ENCODE results near the gene MRAP. TPM values are rescaled to one million over a fixed set of nuclear protein-coding genes. Genes with fewer than 3 reads are reported as not detected.

Gene MRAP
- total RNA-seq, 1 donor from 2014 or later, result not detected

DNA sequence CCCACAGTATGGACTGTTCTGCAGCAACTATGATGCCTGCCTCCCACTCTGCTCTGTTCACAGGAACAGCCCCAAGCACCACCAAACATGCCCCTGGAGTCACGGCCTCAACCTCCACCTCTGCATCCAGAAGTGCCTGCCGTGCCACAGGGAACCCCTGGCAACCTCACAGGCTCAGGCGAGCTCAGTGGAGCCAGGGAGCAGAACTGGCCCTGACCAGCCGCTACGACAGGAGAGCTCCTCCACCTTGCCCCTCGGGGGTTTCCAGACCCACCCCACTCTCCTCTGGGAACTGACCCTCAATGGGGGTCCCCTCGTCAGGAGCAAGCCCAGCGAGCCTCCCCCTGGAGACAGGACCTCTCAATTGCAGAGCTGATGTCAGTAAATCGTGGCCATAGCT is 13.0 kb downstream of the MRAP start:
- Mint-ChIP-seq H3K27me3 (ENCODE audit: unreplicated experiment) (no peaks in the 10 kb centered on the region), H3K4me1 (ENCODE audit: unreplicated experiment) (peaks cover 14% of the 10 kb centered on the region), H3K36me3 (ENCODE audit: low read depth, unreplicated experiment) (peaks cover 7% of the 10 kb centered on the region), H3K4me3 (ENCODE audit: unreplicated experiment) (no peak overlapping the region), H3K27ac (ENCODE audit: unreplicated experiment) (no peak overlapping the region), H3K9me3 (ENCODE audit: unreplicated experiment) (no peaks in the 10 kb centered on the region)
- no peak for DNase-seq (ENCODE audit: low spot score)
- TF ChIP-seq, protein P1, sequence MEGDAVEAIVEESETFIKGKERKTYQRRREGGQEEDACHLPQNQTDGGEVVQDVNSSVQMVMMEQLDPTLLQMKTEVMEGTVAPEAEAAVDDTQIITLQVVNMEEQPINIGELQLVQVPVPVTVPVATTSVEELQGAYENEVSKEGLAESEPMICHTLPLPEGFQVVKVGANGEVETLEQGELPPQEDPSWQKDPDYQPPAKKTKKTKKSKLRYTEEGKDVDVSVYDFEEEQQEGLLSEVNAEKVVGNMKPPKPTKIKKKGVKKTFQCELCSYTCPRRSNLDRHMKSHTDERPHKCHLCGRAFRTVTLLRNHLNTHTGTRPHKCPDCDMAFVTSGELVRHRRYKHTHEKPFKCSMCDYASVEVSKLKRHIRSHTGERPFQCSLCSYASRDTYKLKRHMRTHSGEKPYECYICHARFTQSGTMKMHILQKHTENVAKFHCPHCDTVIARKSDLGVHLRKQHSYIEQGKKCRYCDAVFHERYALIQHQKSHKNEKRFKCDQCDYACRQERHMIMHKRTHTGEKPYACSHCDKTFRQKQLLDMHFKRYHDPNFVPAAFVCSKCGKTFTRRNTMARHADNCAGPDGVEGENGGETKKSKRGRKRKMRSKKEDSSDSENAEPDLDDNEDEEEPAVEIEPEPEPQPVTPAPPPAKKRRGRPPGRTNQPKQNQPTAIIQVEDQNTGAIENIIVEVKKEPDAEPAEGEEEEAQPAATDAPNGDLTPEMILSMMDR (IDR thresholded peaks at IDR 0.05; ENCODE audit: unreplicated experiment), result no peak

DNA sequence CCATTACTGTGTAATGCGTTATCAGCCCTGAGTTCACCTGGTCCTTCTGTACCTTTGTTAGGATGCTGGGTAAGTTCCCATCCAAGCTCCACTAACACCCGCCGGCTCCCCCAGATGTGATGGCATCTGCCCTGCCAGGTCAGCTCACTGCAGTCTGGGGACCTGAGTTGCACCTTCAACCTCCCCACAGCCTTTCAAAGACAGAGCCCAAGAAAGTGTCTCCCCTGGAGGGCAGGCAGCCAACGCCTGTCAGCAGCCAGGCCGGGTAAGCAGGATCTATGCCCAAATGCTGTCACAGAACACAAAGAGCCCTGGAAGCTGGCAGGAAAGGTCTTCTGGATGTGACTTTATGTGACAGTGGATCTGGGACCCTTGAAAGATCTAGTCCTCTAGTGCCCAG is 13.7 kb downstream of the MRAP start:
- Mint-ChIP-seq H3K27ac (ENCODE audit: unreplicated experiment) (no peak overlapping the region), H3K4me3 (ENCODE audit: unreplicated experiment) (no peak overlapping the region), H3K27me3 (ENCODE audit: unreplicated experiment) (no peaks in the 10 kb centered on the region), H3K4me1 (ENCODE audit: unreplicated experiment) (peaks cover 12% of the 10 kb centered on the region), H3K36me3 (ENCODE audit: low read depth, unreplicated experiment) (peaks cover 11% of the 10 kb centered on the region), H3K9me3 (ENCODE audit: unreplicated experiment) (no peaks in the 10 kb centered on the region)
- DNase-seq (ENCODE audit: low spot score), result no peak
- TF ChIP-seq, protein P1 (IDR thresholded peaks at IDR 0.05; ENCODE audit: unreplicated experiment), result no peak

DNA sequence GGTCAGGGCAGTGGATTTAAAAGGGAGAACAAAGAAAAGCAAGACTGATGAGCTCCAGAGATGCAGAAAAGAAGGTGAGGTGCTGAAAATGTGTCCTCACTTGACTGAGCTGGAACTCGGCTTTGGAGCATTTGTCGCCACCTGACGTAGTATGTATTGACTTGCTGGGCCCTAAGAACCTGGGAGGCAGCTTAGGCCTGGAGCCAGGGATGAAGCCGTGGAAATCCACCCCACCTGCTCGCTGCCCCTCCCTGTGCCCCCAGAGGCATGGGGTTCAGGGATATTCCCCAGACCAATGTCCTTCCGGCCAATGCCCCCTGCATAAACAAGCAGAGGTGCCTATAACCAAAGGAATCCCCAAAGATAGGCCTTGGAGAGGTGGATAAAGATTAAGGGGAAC is 14.3 kb downstream of the MRAP start:
- Mint-ChIP-seq H3K27ac (ENCODE audit: unreplicated experiment) (no peak overlapping the region), H3K9me3 (ENCODE audit: unreplicated experiment) (no peaks in the 10 kb centered on the region), H3K36me3 (ENCODE audit: low read depth, unreplicated experiment) (peaks cover 11% of the 10 kb centered on the region), H3K4me3 (ENCODE audit: unreplicated experiment) (no peak overlapping the region), H3K27me3 (ENCODE audit: unreplicated experiment) (no peaks in the 10 kb centered on the region), H3K4me1 (ENCODE audit: unreplicated experiment) (peaks cover 12% of the 10 kb centered on the region)
- DNase-seq (ENCODE audit: low spot score), result no peak
- TF ChIP-seq, protein P1 (IDR thresholded peaks at IDR 0.05; ENCODE audit: unreplicated experiment), result no peak

DNA sequence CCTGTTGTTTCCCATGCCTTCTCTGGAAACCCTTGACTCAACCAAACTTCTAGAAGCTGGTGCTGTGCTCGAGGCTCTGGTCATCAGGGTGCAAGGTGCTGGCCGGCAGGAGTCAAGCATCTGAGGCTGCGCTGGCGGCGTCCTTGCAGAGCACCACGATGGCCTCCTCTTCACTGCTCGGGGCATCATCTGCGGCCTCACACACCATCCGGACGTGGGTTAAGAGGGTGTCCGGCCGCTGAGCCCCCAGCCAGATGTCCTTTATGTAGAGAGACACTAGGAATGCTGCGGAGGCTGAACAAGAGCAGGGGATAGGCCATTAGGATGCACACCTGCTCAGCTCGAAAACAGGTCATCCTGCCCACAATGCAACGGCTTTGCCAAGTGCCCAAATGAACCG is 16.2 kb downstream of the MRAP start:
- H3K36me3 Mint-ChIP-seq (ENCODE audit: low read depth, unreplicated experiment), result peaks cover 27% of the 10 kb centered on the region
- H3K9me3 Mint-ChIP-seq (ENCODE audit: unreplicated experiment), result no peaks in the 10 kb centered on the region
- TF ChIP-seq, protein P1 (IDR thresholded peaks at IDR 0.05; ENCODE audit: unreplicated experiment), result no peak
- no peak for DNase-seq (ENCODE audit: low spot score)
- H3K4me1 Mint-ChIP-seq (ENCODE audit: unreplicated experiment), result peaks cover 12% of the 10 kb centered on the region
- H3K27me3 Mint-ChIP-seq (ENCODE audit: unreplicated experiment), result no peaks in the 10 kb centered on the region
- no peak overlapping the region for H3K27ac Mint-ChIP-seq (ENCODE audit: unreplicated experiment)
- H3K4me3 Mint-ChIP-seq (ENCODE audit: unreplicated experiment), result no peak overlapping the region

DNA sequence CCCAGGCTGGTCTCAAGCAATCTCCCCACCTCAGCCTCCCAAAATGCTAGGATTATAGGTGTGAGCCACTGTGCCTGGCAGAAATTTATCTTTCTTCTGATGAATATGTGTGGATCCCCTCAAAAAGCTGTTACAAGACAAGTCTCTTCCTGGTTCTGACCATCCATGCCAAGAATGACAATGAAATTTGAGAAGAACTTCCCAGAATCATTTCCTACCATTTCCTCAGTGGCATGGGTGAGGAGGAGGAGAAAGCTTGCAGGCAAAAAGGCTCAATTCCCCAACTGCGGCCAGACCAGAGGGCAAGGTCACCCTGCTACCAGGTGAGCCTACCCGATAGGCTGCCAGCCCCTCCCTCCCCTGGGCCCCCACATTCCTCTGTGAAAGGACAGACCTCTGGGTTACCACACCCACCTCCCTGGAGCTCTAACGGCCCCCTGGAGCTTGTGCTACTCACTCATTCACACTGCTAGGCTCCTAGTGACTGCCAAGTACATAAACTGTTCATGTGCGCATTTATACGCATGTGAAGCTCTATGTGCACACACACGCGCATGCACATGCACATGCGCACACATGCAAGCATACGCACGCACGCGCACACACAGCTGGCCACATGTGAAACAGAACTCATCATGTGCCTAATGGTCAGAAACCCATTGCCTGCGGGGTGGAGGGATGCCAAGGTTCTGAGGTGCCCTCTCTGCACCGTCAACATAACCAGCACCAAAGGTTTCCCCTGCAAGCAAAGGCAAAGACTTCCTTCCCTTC is 17.0 kb downstream of the MRAP start:
- peaks cover 12% of the 10 kb centered on the region for H3K4me1 Mint-ChIP-seq (ENCODE audit: unreplicated experiment)
- H3K4me3 Mint-ChIP-seq (ENCODE audit: unreplicated experiment), result no peak overlapping the region
- H3K27ac Mint-ChIP-seq (ENCODE audit: unreplicated experiment), result no peak overlapping the region
- H3K36me3 Mint-ChIP-seq (ENCODE audit: low read depth, unreplicated experiment), result peaks cover 35% of the 10 kb centered on the region
- no peaks in the 10 kb centered on the region for H3K9me3 Mint-ChIP-seq (ENCODE audit: unreplicated experiment)
- DNase-seq (ENCODE audit: low spot score), result no peak
- H3K27me3 Mint-ChIP-seq (ENCODE audit: unreplicated experiment), result no peaks in the 10 kb centered on the region
- TF ChIP-seq, protein P1 (IDR thresholded peaks at IDR 0.05; ENCODE audit: unreplicated experiment), result no peak
